SU-DHL-6 (cell line): ENCODE data around the gene ZBTB37.

Experiments
- EZH2phosphoT487 ChIP-seq: fragments of 200-600 bp; sonication (generic), shearing (Covaris generic); conservative IDR thresholded peaks from 2 replicates; pipeline ENCODE4 v1.6.1; 2018; ENCODE audit warnings: mild to moderate bottlenecking, antibody characterized with exemption, low read length, moderate library complexity, mixed read lengths
- TF ChIP-seq, protein P1 (sequence below): fragments of 200-600 bp; sonication (generic); IDR thresholded peaks from one replicate; pipeline ENCODE4 v1.5.1; 2017; ENCODE audit warnings: antibody characterized with exemption, mild to moderate bottlenecking, low read length, moderate library complexity; ENCODE audit not compliant: insufficient read depth, poor library complexity, severe bottlenecking

DNA sequence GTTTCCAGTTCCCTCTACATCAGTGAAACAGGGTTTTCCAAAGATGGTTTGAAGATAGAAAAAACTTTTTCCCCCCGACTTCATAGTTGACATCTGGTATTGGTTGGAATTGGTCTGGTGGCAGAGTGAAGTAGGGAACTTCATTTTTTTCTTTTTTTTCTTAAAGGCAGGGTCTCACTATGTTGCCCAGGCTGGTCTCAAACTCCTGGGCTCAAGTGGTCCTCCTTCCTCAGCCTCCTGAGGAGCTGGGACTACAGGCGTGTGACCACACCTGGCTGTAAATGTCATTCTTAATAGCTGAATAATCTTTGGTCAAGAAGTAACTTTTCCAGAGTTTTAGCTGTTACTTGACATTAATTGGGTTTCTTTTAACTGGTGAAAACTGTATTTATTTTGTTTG, 21.7 kb downstream of the ZBTB37 start:
- TF ChIP-seq, protein P1, sequence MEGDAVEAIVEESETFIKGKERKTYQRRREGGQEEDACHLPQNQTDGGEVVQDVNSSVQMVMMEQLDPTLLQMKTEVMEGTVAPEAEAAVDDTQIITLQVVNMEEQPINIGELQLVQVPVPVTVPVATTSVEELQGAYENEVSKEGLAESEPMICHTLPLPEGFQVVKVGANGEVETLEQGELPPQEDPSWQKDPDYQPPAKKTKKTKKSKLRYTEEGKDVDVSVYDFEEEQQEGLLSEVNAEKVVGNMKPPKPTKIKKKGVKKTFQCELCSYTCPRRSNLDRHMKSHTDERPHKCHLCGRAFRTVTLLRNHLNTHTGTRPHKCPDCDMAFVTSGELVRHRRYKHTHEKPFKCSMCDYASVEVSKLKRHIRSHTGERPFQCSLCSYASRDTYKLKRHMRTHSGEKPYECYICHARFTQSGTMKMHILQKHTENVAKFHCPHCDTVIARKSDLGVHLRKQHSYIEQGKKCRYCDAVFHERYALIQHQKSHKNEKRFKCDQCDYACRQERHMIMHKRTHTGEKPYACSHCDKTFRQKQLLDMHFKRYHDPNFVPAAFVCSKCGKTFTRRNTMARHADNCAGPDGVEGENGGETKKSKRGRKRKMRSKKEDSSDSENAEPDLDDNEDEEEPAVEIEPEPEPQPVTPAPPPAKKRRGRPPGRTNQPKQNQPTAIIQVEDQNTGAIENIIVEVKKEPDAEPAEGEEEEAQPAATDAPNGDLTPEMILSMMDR, result no peak
- TF ChIP-seq EZH2phosphoT487, result no peak
